ENCODE data around the gene USP44. TPM values are rescaled to one million over a fixed set of nuclear protein-coding genes. Genes with fewer than 3 reads are reported as not detected.

Gene USP44
- total and polyA plus RNA-seq, 12 donors, result 0.69 to 3.0 (median 1.3) TPM

DNA sequence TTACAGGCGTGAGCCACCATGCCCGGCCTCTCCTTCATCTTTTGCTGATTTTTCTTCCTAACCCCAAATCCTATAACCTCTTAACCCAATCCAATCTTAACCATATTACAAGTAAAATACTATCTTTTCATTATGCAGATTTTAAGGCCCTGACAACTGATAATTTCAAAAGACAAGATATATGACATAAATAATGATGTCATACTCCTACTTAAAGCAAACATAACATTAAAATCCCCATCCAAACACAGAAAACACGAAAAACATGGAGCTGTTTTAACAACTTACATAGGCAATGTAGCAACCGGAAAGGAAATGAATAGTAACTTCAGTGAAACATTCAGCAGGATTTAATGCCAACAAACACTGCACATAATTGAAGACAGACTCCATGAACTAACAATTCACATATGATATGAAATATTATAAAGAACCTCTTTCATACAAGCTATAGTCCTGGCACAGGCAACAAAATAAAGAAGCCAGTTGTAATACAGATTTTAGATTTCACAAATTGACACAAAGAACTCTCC, 21.5 kb downstream of the USP44 start:
- no peaks in the 10 kb centered on the region for H3K27me3 ChIP-seq
- TF ChIP-seq POLR2A (IDR thresholded peaks at IDR 0.05), result no peak
- no peak overlapping the region for H3K4me3 ChIP-seq
- DNase-seq, result no peak
- no peaks in the 10 kb centered on the region for H3K36me3 ChIP-seq (replicated peaks in 1 of 2)
- no peaks in the 10 kb centered on the region for H3K9me3 ChIP-seq (replicated peaks in 1 of 3)
- no peak overlapping the region for H3K27ac ChIP-seq
- 87 to 94% (median 89%) methylated on average over 4 of the region's 4 CpGs for WGBS, 4 donors
- intact Hi-C loops (cut with DNase I), result loop anchor here (10.0 kb wide), 2 partner anchors 185 to 415 kb away; no protein-coding TSS in a partner anchor
- H3K4me1 ChIP-seq (replicated peaks in 1 of 2), result no peaks in the 10 kb centered on the region

GRCh38 chr12:95528431-95528830, 22.8 kb downstream of the USP44 start:
- intact Hi-C loops (cut with DNase I), result loop anchor here in 1 of 2 donors (10.0 kb wide), 1 partner anchor 184 kb away; no protein-coding TSS in a partner anchor
- H3K36me3 ChIP-seq (replicated peaks in 1 of 2), result no peaks in the 10 kb centered on the region
- WGBS, 4 donors, result 77 to 82% (median 80%) methylated on average over 4 of the region's 4 CpGs
- no peak for DNase-seq
- H3K9me3 ChIP-seq (replicated peaks in 1 of 3), result no peaks in the 10 kb centered on the region
- no peaks in the 10 kb centered on the region for H3K4me1 ChIP-seq (replicated peaks in 1 of 2)
- H3K4me3 ChIP-seq, result no peak overlapping the region
- no peak overlapping the region for H3K27ac ChIP-seq
- TF ChIP-seq, protein P1, sequence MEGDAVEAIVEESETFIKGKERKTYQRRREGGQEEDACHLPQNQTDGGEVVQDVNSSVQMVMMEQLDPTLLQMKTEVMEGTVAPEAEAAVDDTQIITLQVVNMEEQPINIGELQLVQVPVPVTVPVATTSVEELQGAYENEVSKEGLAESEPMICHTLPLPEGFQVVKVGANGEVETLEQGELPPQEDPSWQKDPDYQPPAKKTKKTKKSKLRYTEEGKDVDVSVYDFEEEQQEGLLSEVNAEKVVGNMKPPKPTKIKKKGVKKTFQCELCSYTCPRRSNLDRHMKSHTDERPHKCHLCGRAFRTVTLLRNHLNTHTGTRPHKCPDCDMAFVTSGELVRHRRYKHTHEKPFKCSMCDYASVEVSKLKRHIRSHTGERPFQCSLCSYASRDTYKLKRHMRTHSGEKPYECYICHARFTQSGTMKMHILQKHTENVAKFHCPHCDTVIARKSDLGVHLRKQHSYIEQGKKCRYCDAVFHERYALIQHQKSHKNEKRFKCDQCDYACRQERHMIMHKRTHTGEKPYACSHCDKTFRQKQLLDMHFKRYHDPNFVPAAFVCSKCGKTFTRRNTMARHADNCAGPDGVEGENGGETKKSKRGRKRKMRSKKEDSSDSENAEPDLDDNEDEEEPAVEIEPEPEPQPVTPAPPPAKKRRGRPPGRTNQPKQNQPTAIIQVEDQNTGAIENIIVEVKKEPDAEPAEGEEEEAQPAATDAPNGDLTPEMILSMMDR (IDR thresholded peaks at IDR 0.05), result no peak
- no peak for TF ChIP-seq POLR2A (IDR thresholded peaks at IDR 0.05)
- no peaks in the 10 kb centered on the region for H3K27me3 ChIP-seq

GRCh38 chr12:95522692-95523091, 28.6 kb downstream of the USP44 start:
- Histone ChIP-seq H3K27me3 (no peaks in the 10 kb centered on the region), H3K4me1 (replicated peaks in 1 of 2) (no peaks in the 10 kb centered on the region), H3K27ac (no peak overlapping the region), H3K36me3 (replicated peaks in 1 of 2) (no peaks in the 10 kb centered on the region), H3K9me3 (replicated peaks in 1 of 3) (no peaks in the 10 kb centered on the region), H3K4me3 (no peak overlapping the region)
- WGBS, 4 donors, result 92 to 94% (median 93%) methylated on average over 8 of the region's 8 CpGs
- no peak for DNase-seq
- intact Hi-C loops (cut with DNase I), result loop anchor here in 1 of 2 donors (10.0 kb wide), 1 partner anchor 178 kb away; no protein-coding TSS in a partner anchor
- TF ChIP-seq, protein P1 (IDR thresholded peaks at IDR 0.05), result no peak
- TF ChIP-seq POLR2A (IDR thresholded peaks at IDR 0.05), result no peak

GRCh38 chr12:95520816-95521215, 30.5 kb downstream of the USP44 start:
- no peak for DNase-seq
- TF ChIP-seq, protein P1 (IDR thresholded peaks at IDR 0.05), result no peak
- TF ChIP-seq POLR2A (IDR thresholded peaks at IDR 0.05), result no peak
- no peaks in the 10 kb centered on the region for H3K9me3 ChIP-seq (replicated peaks in 1 of 3)
- H3K27me3 ChIP-seq, result no peaks in the 10 kb centered on the region
- H3K4me1 ChIP-seq (replicated peaks in 1 of 2), result peaks cover 0 to 6% of the 10 kb centered on the region in 2 donors
- no peak overlapping the region for H3K4me3 ChIP-seq
- H3K27ac ChIP-seq, result no peak overlapping the region
- intact Hi-C loops (cut with DNase I), result loop anchor here in 1 of 2 donors (10.0 kb wide), 1 partner anchor 176 kb away; no protein-coding TSS in a partner anchor
- 91 to 94% (median 91%) methylated on average over 6 of the region's 6 CpGs for WGBS, 4 donors
- H3K36me3 ChIP-seq (replicated peaks in 1 of 2), result no peaks in the 10 kb centered on the region

DNA sequence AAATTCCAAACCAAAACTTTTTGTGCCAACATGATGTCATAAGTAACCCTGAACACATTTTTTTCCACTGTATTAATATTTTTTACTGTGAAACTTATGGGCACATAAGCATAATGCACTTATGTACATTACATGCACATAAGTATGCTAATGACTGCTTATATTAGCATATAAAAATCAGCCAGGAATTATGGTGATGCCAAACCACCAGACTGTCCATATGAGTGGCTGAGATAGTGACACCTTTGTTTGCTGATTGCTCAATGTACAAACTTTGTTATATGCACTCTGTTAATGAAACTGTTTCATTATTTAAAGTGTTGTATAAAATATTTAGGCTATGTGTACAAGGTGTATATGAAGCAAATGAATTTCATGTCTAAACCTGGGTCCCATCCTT, 32.3 kb downstream of the USP44 start:
- no peak overlapping the region for H3K4me3 ChIP-seq
- peaks cover 0 to 6% of the 10 kb centered on the region in 2 donors for H3K4me1 ChIP-seq (replicated peaks in 1 of 2)
- H3K27me3 ChIP-seq, result no peaks in the 10 kb centered on the region
- H3K36me3 ChIP-seq (replicated peaks in 1 of 2), result peaks cover 0 to 6% of the 10 kb centered on the region in 2 donors
- no peak for DNase-seq
- TF ChIP-seq POLR2A (IDR thresholded peaks at IDR 0.05), result no peak
- TF ChIP-seq, protein P1 (IDR thresholded peaks at IDR 0.05), result no peak
- H3K27ac ChIP-seq, result no peak overlapping the region
- H3K9me3 ChIP-seq (replicated peaks in 1 of 3), result no peaks in the 10 kb centered on the region
- intact Hi-C loops (cut with DNase I), result no loop called here

All from adrenal gland (tissue), 12 donors.